Measurements from ENCODE around the gene SRPK3.

The SRPK3 gene

GRCh38 chrX:153768311-153769157 lies 12.3 kb upstream of the SRPK3 start:
- TF ChIP-seq, protein P1, sequence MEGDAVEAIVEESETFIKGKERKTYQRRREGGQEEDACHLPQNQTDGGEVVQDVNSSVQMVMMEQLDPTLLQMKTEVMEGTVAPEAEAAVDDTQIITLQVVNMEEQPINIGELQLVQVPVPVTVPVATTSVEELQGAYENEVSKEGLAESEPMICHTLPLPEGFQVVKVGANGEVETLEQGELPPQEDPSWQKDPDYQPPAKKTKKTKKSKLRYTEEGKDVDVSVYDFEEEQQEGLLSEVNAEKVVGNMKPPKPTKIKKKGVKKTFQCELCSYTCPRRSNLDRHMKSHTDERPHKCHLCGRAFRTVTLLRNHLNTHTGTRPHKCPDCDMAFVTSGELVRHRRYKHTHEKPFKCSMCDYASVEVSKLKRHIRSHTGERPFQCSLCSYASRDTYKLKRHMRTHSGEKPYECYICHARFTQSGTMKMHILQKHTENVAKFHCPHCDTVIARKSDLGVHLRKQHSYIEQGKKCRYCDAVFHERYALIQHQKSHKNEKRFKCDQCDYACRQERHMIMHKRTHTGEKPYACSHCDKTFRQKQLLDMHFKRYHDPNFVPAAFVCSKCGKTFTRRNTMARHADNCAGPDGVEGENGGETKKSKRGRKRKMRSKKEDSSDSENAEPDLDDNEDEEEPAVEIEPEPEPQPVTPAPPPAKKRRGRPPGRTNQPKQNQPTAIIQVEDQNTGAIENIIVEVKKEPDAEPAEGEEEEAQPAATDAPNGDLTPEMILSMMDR (conservative IDR thresholded peaks at IDR 0.05; ENCODE audit: control insufficient read depth, insufficient read depth, low read depth, low read length): no peak
- no peak for DNase-seq (ENCODE audit: low read depth)
- no peak overlapping the region for H3K4me3 ChIP-seq (ENCODE audit: control insufficient read depth, low read depth, low read length)

DNA sequence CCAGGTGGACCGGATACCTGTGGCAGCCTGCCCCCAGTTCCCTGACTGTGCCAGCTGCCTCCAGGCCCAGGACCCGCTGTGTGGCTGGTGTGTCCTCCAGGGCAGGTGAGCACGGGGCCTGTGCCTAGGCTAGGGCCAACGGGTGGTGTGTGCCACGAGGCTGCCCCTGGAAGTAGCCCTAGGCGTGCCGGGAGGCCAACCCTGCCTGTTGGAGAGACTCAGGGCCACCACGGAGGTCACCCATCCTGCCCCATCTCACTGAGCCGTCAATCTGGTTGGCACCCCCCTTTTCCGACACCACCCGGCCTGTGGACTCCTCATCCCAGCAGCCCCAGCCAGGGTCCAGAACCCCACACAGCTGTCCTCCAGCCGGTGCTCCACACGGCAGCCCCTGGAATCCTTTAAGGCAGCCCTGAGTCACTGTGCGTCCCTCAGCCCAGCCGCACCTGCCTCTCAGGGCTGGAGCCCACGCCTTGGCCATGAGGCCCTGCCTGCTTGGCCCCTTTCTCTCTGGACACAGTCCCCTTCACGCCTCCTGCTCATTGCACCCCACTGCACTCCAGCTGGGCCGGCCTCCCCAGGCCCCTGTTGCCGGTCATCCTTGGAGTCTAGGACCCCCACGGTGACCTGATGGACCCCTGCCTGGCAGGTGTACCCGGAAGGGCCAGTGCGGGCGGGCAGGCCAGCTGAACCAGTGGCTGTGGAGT lies 11.5 kb upstream of the SRPK3 start:
- H3K4me3 ChIP-seq (ENCODE audit: control insufficient read depth, low read depth, low read length): no peak overlapping the region
- no peak for DNase-seq (ENCODE audit: low read depth)
- TF ChIP-seq, protein P1 (conservative IDR thresholded peaks at IDR 0.05; ENCODE audit: control insufficient read depth, insufficient read depth, low read depth, low read length): no peak

- H3K4me3 ChIP-seq (ENCODE audit: control insufficient read depth, low read depth, low read length): no peak overlapping the region
- no peak for DNase-seq (ENCODE audit: low read depth)
- TF ChIP-seq, protein P1 (conservative IDR thresholded peaks at IDR 0.05; ENCODE audit: control insufficient read depth, insufficient read depth, low read depth, low read length): no peak
These were observed 10.8 kb upstream of the SRPK3 start for GRCh38 chrX:153769865-153770600.

DNA sequence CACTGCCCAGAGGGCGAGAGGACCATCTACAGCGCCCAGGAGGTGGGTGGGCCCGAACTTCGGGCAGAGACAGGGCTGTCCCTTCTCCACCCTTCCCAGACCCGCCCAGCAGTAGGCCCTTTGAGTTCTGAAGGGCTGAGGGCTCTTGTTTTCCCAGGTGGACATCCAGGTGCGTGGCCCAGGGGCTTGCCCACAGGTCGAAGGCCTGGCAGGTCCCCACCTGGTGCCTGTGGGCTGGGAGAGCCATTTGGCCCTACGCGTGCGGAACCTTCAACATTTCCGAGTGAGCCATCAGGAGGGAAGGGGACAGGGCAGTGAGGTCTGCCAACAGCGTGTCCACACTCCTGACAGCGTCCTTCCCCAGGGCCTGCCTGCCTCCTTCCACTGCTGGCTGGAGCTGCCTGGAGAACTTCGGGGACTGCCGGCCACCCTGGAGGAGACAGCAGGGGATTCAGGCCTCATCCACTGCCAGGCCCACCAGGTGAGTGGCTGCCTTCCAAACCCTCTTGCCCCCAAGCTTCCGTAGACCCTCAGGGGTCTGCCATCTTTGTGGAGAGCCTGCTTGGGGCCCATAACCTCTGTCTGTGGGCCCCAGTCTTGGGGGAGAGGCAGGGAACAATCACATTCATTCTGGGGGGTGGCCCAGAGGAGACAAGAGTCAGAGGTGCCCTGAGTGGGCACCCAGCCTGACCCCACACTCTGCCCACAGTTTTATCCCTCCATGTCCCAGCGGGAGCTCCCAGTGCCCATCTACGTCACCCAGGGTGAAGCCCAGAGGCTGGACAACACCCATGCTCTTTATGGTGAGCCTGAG lies 10.0 kb upstream of the SRPK3 start:
- no peak for DNase-seq (ENCODE audit: low read depth)
- TF ChIP-seq, protein P1 (conservative IDR thresholded peaks at IDR 0.05; ENCODE audit: control insufficient read depth, insufficient read depth, low read depth, low read length): no peak
- no peak overlapping the region for H3K4me3 ChIP-seq (ENCODE audit: control insufficient read depth, low read depth, low read length)

GRCh38 chrX:153771415-153772315 lies 9.2 kb upstream of the SRPK3 start:
- no peak overlapping the region for H3K4me3 ChIP-seq (ENCODE audit: control insufficient read depth, low read depth, low read length)
- TF ChIP-seq, protein P1 (conservative IDR thresholded peaks at IDR 0.05; ENCODE audit: control insufficient read depth, insufficient read depth, low read depth, low read length): no peak
- no peak for DNase-seq (ENCODE audit: low read depth)

All from fibroblast of mammary gland (primary cell).